Renal cortex interstitium (tissue), 11 donors: Measurements from ENCODE around the gene SMARCC2. TPM values are rescaled to one million over a fixed set of nuclear protein-coding genes. Genes with fewer than 3 reads are reported as not detected.
"Not testable (repeated sequence)": the region's sequence is repeated elsewhere in the genome, so short reads cannot be mapped to it uniquely, and the experiment has no call there.

Experiments
- DNase-seq, 11 donors: peaks; one replicate each; pipeline ENCODE4 v3.0.0-alpha.2; 2013; ENCODE audit warnings: low read depth in 9 of 11, low spot score in 4 of 11; ENCODE audit errors: extremely low read depth in 1 of 11
- polyA plus RNA-seq, 3 donors: library from polyadenylated mRNA; unstranded; fragments of 120-200 nt; gene quantifications; one replicate each; pipeline ENCODE4 v1.2.1, GENCODE V29; 2013; ENCODE audit not compliant: insufficient read length in 3 of 3

Gene SMARCC2
- polyA plus RNA-seq, 3 donors, result 130 to 141 (median 134) TPM

DNA sequence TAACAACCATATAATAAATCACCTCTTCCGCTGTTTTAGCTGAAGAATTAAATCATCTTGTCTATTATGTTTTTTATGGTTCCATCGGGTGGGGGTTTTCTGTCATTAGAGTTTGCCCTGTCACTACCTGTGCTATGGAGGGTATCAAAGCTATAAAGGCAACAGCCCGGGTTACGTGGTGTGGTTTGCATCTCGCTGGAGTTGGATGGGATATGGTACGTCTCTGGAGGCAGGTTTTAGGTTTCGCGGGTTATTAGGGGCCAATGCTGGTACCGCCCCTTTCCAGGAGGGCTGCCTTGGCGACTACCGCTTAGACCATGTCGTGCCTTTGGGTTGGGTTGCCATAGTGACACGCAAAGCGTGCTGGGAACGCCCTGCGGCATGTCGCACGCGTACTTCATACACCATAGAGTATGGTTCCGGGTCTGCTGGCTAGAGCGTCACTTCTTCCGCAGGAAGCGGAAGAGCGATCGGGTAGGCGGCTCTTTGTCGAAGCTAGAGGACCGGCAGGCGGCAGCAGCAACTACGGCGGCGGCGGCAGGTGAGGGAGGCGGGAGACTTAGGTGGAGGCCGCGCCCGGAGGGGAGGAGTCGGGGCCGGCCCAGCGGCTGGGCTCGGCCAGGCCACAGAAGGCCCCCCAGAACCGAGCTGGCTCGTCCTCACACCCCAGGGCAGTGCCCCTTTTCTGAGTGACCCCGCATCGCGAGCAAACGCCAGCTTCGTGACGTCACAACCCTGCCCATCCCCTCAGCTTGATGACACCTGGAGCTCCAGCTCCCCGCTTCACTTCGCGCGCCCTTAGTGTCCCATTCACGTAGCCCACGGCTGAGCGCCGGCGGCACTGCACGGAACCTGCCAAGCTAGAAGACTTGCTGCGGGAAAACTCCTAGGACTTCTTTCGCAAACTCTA, 71.2 kb downstream of the SMARCC2 start, which contains the start of gene ZC3H10:
Gene ZC3H10 (plus strand): TSS at position 489 of the 910 bp plus-strand sequence. CDS start 2,297 bp downstream, outside the sequence.
- DNase-seq, result peak; percentile 94 to 100 (median 99)

GRCh38 chr12:56117082-56117706, 72.1 kb downstream of the SMARCC2 start:
- not testable (repeated sequence) for DNase-seq

DNA sequence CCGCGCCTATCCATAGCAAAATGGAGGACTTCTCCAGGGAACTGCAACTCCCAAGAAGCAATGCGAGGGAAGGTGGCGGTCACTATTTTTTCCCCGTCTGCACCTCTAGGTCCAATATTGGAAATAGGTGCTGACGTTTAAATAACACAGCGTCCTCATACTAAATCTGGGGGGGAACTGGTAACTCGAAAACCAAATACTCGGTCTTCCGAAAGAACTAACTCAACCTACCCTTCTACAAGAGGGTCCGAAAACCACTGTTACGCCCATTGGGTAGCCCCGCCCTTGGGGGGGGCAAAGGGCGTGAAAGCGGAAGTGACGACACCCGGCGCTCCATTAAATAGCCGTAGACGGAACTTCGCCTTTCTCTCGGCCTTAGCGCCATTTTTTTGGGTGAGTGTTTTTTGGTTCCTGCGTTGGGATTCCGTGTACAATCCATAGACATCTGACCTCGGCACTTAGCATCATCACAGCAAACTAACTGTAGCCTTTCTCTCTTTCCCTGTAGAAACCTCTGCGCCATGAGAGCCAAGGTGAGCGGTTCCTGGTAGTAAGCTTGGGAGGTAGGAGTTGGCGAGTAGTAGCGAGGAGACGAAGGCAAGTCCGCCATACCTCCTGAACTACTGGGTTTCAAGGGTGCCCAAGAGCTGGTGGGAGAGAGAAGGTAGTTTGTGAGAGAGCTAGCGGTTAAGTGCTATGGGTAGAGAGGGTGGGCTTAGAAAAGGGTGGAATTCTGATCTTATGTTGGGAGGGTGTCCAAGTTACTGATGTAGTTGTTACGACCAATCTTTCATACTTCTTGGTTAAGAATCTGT, 72.8 kb downstream of the SMARCC2 start, which contains the start of gene RPL41:
Gene RPL41 (plus strand): TSS at position 367 of the 815 bp plus-strand sequence.
- peak; percentile 92 to 99 (median 96) for DNase-seq

DNA sequence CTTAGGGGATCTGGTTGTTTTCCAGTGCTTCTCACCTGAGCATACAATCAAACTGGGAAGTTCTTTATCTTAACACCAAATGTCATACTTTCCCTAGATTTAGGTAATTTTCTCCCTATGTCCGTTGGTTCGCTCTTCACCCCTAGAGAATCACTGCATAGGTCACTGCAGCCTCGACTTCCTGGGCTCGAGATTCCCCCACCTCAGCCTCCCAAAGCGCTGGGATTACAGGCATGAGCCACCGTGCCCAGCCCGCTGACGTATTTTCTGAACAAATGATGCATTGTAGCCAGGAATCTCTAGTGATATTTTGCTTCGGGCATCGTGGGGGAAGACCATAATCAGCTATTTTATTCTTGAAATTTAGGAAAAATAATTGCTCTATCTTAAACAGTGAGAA, 74.0 kb downstream of the SMARCC2 start:
- peak in 1 of 11 donors; percentile 9 for DNase-seq

GRCh38 chr12:56114084-56114483, 75.2 kb downstream of the SMARCC2 start:
- no peak for DNase-seq

Other genes with a start within 250 kb of the SMARCC2 start
- 1 to 10 TPM; 3.1 to 5.3 (median 3.4) TPM for gene PMEL, start 223.4 kb downstream of the SMARCC2 start, polyA plus RNA-seq
- gene CDK2, start 222.7 kb downstream of the SMARCC2 start, polyA plus RNA-seq, result 10 to 100 TPM; 59.1 to 65.3 (median 64.1) TPM
- 100 to 1,000 TPM; 148 to 170 (median 158) TPM for gene RAB5B, start 215.4 kb downstream of the SMARCC2 start, polyA plus RNA-seq
- 10 to 100 TPM; 43.0 to 54.2 (median 47.8) TPM for gene SUOX, start 192.2 kb downstream of the SMARCC2 start, polyA plus RNA-seq
- gene IKZF4, start 168.4 kb downstream of the SMARCC2 start, polyA plus RNA-seq, result 10 to 100 TPM; 16.5 to 21.1 (median 16.6) TPM
- gene RPS26, start 147.6 kb downstream of the SMARCC2 start, polyA plus RNA-seq, result 100 to 1,000 TPM; 121 to 498 (median 375) TPM
- 100 to 1,000 TPM in 1 of 3 donors, 10 to 100 TPM in 2; 73.5 to 119 (median 96.1) TPM for gene ERBB3, start 109.3 kb downstream of the SMARCC2 start, polyA plus RNA-seq
- 100 to 1,000 TPM; 138 to 175 (median 171) TPM for gene PA2G4, start 84.9 kb downstream of the SMARCC2 start, polyA plus RNA-seq
- 1,000 to 10,000 TPM; 4,378 to 5,767 (median 5,294) TPM for gene RPL41, start 72.8 kb downstream of the SMARCC2 start, polyA plus RNA-seq
- 1 to 10 TPM; 5.1 to 6.5 (median 5.8) TPM for gene ZC3H10, start 71.2 kb downstream of the SMARCC2 start, polyA plus RNA-seq
- gene ESYT1, start 61.2 kb downstream of the SMARCC2 start, polyA plus RNA-seq, result 10 to 100 TPM; 73.7 to 87.2 (median 78.8) TPM
- gene MYL6B, start 36.9 kb downstream of the SMARCC2 start, polyA plus RNA-seq, result 100 to 1,000 TPM; 164 to 191 (median 165) TPM
- 1,000 to 10,000 TPM; 1,550 to 2,060 (median 1,865) TPM for gene MYL6, start 31.1 kb downstream of the SMARCC2 start, polyA plus RNA-seq
- 10 to 100 TPM; 43.4 to 44.4 (median 44.1) TPM for gene RNF41, start 32.4 kb upstream of the SMARCC2 start, polyA plus RNA-seq
- 10 to 100 TPM; 27.4 to 33.1 (median 28.9) TPM for gene NABP2, start 34.9 kb upstream of the SMARCC2 start, polyA plus RNA-seq
- 10 to 100 TPM; 50.6 to 79.4 (median 62.5) TPM for gene SLC39A5, start 40.6 kb upstream of the SMARCC2 start, polyA plus RNA-seq
- 10 to 100 TPM; 29.8 to 38.7 (median 34.0) TPM for gene ANKRD52, start 68.9 kb upstream of the SMARCC2 start, polyA plus RNA-seq
- gene COQ10A, start 77.5 kb upstream of the SMARCC2 start, polyA plus RNA-seq, result 10 to 100 TPM; 14.4 to 22.1 (median 19.0) TPM
- 100 to 1,000 TPM; 192 to 212 (median 204) TPM for gene CS, start 110.8 kb upstream of the SMARCC2 start, polyA plus RNA-seq
- gene CNPY2, start 126.5 kb upstream of the SMARCC2 start, polyA plus RNA-seq, result 100 to 1,000 TPM; 140 to 161 (median 159) TPM
- gene PAN2, start 144.5 kb upstream of the SMARCC2 start, polyA plus RNA-seq, result 100 to 1,000 TPM in 1 of 3 donors, 10 to 100 TPM in 2; 82.0 to 113 (median 93.7) TPM
- 1 to 10 TPM in 1 of 3 donors, under 1 TPM in 2; 0.67 to 1.2 (median 0.78) TPM for gene IL23A, start 149.4 kb upstream of the SMARCC2 start, polyA plus RNA-seq
- 100 to 1,000 TPM in 1 of 3 donors, 10 to 100 TPM in 2; 84.6 to 152 (median 96.8) TPM for gene STAT2, start 170.6 kb upstream of the SMARCC2 start, polyA plus RNA-seq
- gene APOF, start 173.4 kb upstream of the SMARCC2 start, polyA plus RNA-seq, result under 1 TPM in 2 of 3 donors, not detected in 1; 0.13 to 0.20 TPM